ENCODE data around the gene PAGR1.
"Not testable (repeated sequence)": the region's sequence is repeated elsewhere in the genome, so short reads cannot be mapped to it uniquely, and the experiment has no call there.

The PAGR1 gene

DNA sequence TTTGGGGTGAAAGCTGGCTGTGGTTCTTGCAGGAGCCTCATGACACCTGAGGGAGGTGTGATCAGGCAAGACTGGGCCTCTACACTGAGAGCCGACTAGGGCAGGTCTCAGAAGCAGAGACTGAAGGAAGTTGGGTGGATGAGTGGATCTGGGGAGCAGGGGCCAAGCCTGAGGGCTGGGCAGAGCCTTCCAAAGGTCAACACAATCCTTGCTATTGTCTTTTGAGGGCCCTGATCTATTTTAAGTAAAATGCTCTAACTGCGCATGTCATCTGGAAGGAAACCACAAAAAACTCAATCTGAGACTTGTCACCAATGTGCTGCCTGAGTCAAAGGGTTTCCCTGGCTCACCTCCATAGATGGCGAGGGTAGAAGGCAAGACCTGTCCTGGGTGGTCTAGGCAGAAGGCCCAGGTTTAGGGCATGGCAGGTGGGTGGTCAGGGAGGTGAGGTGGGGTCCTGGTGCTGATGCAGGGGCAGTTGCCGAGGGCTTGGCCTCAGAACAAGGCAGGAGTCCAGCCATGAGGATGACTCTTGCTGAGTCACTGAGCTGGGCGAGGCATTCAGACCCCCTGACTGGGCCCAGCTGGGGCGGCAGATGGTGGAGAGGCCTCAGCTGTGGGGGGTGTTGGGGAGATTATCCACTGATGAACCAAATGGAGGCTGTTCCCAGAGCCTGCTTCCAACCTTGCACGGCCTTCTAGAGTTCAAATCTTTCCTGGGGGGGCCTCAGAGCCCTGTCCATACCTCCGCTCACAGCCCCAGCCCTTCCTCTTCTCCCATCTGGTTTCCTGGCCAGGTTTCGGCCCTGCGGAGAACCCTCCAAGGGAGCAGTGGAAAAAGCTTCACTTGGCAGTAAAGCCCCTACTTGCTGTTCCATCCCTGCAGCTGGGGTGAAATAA lies 9.4 kb downstream of the PAGR1 start:
- TF ChIP-seq ZNF274 (IDR thresholded peaks at IDR 0.05; ENCODE audit: low read depth, low read length) (no peak), SUZ12 (IDR thresholded peaks at IDR 0.05; ENCODE audit: extremely low read depth, insufficient read depth, insufficient read length) (no peak), YY1 (IDR thresholded peaks at IDR 0.05; ENCODE audit: insufficient read depth, insufficient read length) (no peak)
- no peak for DNase-seq (ENCODE audit: low read depth, low spot score)
- H3K36me3 ChIP-seq (ENCODE audit: insufficient read depth, insufficient read length, low read length) = peaks cover 10% of the 10 kb centered on the region
- H3K9me3 ChIP-seq (ENCODE audit: insufficient read depth, low read length) = no peaks in the 10 kb centered on the region
- H3K27me3 ChIP-seq (ENCODE audit: insufficient read depth, insufficient read length) = no peaks in the 10 kb centered on the region
- H3K4me1 ChIP-seq (ENCODE audit: insufficient read depth, insufficient read length) = peaks cover 28% of the 10 kb centered on the region
- peak overlapping the region; percentile 51 for H3K9ac ChIP-seq (ENCODE audit: insufficient read length, low read depth)
- no peak overlapping the region for H3K4me3 ChIP-seq (ENCODE audit: insufficient read length, low read depth)

DNA sequence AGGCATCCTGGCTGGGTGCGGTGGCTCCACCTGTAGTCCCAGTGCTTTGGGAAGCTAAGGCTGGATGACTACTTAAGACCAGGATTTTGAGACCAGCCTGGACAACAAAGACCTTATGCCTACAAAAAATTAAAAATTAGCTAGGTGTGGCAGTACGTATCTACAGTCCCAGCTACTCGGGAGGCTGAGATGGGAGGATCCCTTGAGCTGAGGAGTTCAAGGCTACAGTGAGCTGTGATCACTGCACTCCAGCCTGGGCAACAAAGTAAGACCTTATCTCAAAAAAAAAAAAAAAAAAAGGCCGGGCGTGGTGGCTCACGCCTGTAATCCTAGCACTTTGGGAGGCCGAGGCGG lies 10.4 kb downstream of the PAGR1 start:
- peaks cover 2% of the 10 kb centered on the region for H3K36me3 ChIP-seq (ENCODE audit: insufficient read depth, insufficient read length, low read length)
- no peak overlapping the region for H3K9ac ChIP-seq (ENCODE audit: insufficient read length, low read depth)
- DNase-seq (ENCODE audit: low read depth, low spot score) = no peak
- no peaks in the 10 kb centered on the region for H3K9me3 ChIP-seq (ENCODE audit: insufficient read depth, low read length)
- peaks cover 21% of the 10 kb centered on the region for H3K4me1 ChIP-seq (ENCODE audit: insufficient read depth, insufficient read length)
- no peak for TF ChIP-seq ZNF274 (IDR thresholded peaks at IDR 0.05; ENCODE audit: low read depth, low read length)
- TF ChIP-seq SUZ12 (IDR thresholded peaks at IDR 0.05; ENCODE audit: extremely low read depth, insufficient read depth, insufficient read length) = no peak
- no peak for TF ChIP-seq YY1 (IDR thresholded peaks at IDR 0.05; ENCODE audit: insufficient read depth, insufficient read length)
- no peak overlapping the region for H3K4me3 ChIP-seq (ENCODE audit: insufficient read length, low read depth)
- H3K27me3 ChIP-seq (ENCODE audit: insufficient read depth, insufficient read length) = no peaks in the 10 kb centered on the region

DNA sequence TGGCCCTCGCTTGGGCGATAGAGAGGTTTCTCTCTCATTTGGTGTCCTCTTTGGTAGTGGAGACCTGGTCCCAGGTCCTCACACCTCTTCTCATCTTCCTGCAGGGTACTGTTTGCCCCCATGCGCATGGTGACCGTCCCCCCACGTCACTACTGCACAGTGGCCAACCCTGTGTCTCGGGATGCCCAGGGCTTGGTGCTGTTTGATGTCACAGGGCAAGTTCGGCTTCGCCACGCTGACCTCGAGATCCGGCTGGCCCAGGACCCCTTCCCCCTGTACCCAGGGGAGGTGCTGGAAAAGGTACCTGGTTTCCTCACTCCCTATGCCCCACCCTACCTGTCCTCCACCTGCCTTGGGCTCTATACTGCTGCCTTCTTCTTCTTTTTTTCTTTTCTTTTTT lies 14.8 kb downstream of the PAGR1 start:
- Histone ChIP-seq H3K27me3 (ENCODE audit: insufficient read depth, insufficient read length) (no peaks in the 10 kb centered on the region), H3K4me1 (ENCODE audit: insufficient read depth, insufficient read length) (peaks cover 10% of the 10 kb centered on the region), H3K4me3 (ENCODE audit: insufficient read length, low read depth) (no peak overlapping the region), H3K9me3 (ENCODE audit: insufficient read depth, low read length) (no peaks in the 10 kb centered on the region), H3K36me3 (ENCODE audit: insufficient read depth, insufficient read length, low read length) (peaks cover 13% of the 10 kb centered on the region), H3K9ac (ENCODE audit: insufficient read length, low read depth) (no peak overlapping the region)
- no peak for DNase-seq (ENCODE audit: low read depth, low spot score)
- TF ChIP-seq ZNF274 (IDR thresholded peaks at IDR 0.05; ENCODE audit: low read depth, low read length) = no peak
- no peak for TF ChIP-seq YY1 (IDR thresholded peaks at IDR 0.05; ENCODE audit: insufficient read depth, insufficient read length)
- TF ChIP-seq SUZ12 (IDR thresholded peaks at IDR 0.05; ENCODE audit: extremely low read depth, insufficient read depth, insufficient read length) = no peak

DNA sequence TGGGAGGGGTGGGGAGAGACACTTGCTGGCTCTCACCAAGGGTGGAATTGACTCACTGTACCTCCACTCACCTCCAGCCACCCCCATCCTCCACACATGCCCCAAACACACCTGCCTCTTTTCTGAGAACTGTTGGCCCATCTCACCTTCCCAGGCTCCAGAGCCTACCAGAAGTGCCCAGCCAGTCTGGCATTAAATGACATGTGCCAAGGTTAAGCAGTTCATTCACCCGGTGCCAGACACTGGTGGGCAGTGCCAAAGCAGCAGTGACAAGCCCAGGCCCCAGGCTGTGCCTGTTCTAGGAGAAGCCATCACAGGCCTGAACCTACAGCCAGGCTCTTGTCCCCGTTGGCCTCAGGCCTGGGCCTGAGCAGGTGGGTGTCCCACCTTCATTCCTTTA lies 15.5 kb downstream of the PAGR1 start:
- Histone ChIP-seq H3K4me1 (ENCODE audit: insufficient read depth, insufficient read length) (peaks cover 6% of the 10 kb centered on the region), H3K36me3 (ENCODE audit: insufficient read depth, insufficient read length, low read length) (peaks cover 13% of the 10 kb centered on the region), H3K4me3 (ENCODE audit: insufficient read length, low read depth) (no peak overlapping the region), H3K27me3 (ENCODE audit: insufficient read depth, insufficient read length) (no peaks in the 10 kb centered on the region), H3K9ac (ENCODE audit: insufficient read length, low read depth) (no peak overlapping the region), H3K9me3 (ENCODE audit: insufficient read depth, low read length) (no peaks in the 10 kb centered on the region)
- DNase-seq (ENCODE audit: low read depth, low spot score) = no peak
- TF ChIP-seq YY1 (IDR thresholded peaks at IDR 0.05; ENCODE audit: insufficient read depth, insufficient read length) (no peak), SUZ12 (IDR thresholded peaks at IDR 0.05; ENCODE audit: extremely low read depth, insufficient read depth, insufficient read length) (no peak)

DNA sequence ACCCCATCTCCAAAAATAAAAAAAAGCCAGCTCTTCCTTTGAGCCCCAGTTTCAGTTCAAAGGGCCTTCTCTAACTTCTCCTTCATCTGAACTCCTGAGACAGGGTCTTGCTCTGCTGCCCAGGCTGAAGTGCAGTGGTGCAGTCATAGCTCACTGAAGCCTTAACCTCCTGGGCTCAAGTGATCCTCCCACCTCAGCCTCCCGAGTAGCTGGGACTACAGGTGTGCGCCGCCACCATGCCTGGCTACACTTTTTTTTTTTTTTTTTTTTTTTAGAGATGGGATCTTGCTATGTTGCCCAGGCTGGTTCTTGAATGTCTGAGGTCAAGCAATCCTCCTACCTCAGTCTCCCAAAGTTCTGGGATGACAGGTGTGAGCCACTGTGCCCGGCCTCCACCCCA lies 17.3 kb downstream of the PAGR1 start:
- H3K27me3 ChIP-seq (ENCODE audit: insufficient read depth, insufficient read length); H3K4me1 ChIP-seq (ENCODE audit: insufficient read depth, insufficient read length); H3K9me3 ChIP-seq (ENCODE audit: insufficient read depth, low read length); H3K4me3 ChIP-seq (ENCODE audit: insufficient read length, low read depth); DNase-seq (ENCODE audit: low read depth, low spot score); H3K9ac ChIP-seq (ENCODE audit: insufficient read length, low read depth): not testable (repeated sequence)
- H3K36me3 ChIP-seq (ENCODE audit: insufficient read depth, insufficient read length, low read length) = peaks cover 18% of the 10 kb centered on the region

DNA sequence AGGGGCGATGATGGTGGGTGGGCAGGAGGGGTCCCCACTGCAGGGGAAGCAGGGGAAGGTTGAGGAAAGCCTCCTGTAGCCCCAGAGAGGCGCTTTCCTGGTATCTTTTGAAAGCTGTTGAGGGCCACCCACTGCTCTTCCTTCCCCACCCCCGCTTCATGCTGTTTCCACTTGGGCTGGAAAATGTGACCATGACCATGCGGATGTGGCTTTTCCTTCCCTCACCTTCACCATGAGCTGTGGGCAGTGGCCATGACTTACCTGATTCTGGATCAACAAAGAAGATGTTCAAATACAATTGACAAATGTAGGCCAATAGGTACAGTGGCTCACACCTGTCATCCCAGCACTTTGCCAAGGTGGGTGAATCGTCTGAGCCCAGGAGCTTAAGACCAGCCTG lies 18.1 kb downstream of the PAGR1 start:
- Histone ChIP-seq H3K36me3 (ENCODE audit: insufficient read depth, insufficient read length, low read length) (peaks cover 18% of the 10 kb centered on the region), H3K4me1 (ENCODE audit: insufficient read depth, insufficient read length) (peaks cover 6% of the 10 kb centered on the region), H3K27me3 (ENCODE audit: insufficient read depth, insufficient read length) (no peaks in the 10 kb centered on the region), H3K4me3 (ENCODE audit: insufficient read length, low read depth) (no peak overlapping the region), H3K9me3 (ENCODE audit: insufficient read depth, low read length) (no peaks in the 10 kb centered on the region), H3K9ac (ENCODE audit: insufficient read length, low read depth) (no peak overlapping the region)
- TF ChIP-seq SUZ12 (IDR thresholded peaks at IDR 0.05; ENCODE audit: extremely low read depth, insufficient read depth, insufficient read length) = no peak
- no peak for TF ChIP-seq ZNF274 (IDR thresholded peaks at IDR 0.05; ENCODE audit: low read depth, low read length)
- TF ChIP-seq YY1 (IDR thresholded peaks at IDR 0.05; ENCODE audit: insufficient read depth, insufficient read length) = no peak
- no peak for DNase-seq (ENCODE audit: low read depth, low spot score)

DNA sequence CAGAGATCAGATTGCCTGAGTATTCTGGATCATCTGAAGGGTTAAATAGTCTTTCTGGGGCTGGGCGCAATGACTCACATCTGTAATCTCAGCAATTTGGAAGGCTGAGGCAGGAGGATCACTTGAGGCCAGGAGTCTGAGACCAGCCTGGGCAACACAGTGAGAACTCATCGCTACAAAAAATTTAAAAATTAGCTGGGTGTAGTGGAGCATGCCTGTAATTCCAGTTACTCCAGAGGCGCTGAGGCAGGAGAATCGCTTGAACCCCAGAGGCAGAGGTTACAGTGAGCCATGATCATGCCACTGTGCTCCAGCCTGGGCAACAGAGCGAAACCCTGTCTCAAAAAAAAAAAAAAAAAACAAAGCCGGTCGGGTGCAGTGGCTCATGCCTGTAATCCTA lies 20.0 kb downstream of the PAGR1 start:
- peaks cover 23% of the 10 kb centered on the region for H3K36me3 ChIP-seq (ENCODE audit: insufficient read depth, insufficient read length, low read length)
- DNase-seq (ENCODE audit: low read depth, low spot score) = no peak

More for the DNA sequence above, 20.0 kb downstream of the PAGR1 start:
- Histone ChIP-seq H3K4me3 (ENCODE audit: insufficient read length, low read depth) (no peak overlapping the region), H3K9me3 (ENCODE audit: insufficient read depth, low read length) (no peaks in the 10 kb centered on the region), H3K4me1 (ENCODE audit: insufficient read depth, insufficient read length) (peaks cover 2% of the 10 kb centered on the region), H3K9ac (ENCODE audit: insufficient read length, low read depth) (no peak overlapping the region), H3K27me3 (ENCODE audit: insufficient read depth, insufficient read length) (no peaks in the 10 kb centered on the region)
- TF ChIP-seq YY1 (IDR thresholded peaks at IDR 0.05; ENCODE audit: insufficient read depth, insufficient read length) = no peak
- TF ChIP-seq SUZ12 (IDR thresholded peaks at IDR 0.05; ENCODE audit: extremely low read depth, insufficient read depth, insufficient read length) = no peak
- TF ChIP-seq ZNF274 (IDR thresholded peaks at IDR 0.05; ENCODE audit: low read depth, low read length) = no peak

All from NT2/D1 (cell line).